PC-3 (cell line): Measurements from ENCODE around the gene RPS6KA2.

Experiments
- EZH2 ChIP-seq: fragments of 300-600 bp; sonication (generic); IDR thresholded peaks from one replicate; pipeline ENCODE4 v1.6.1; 2017; ENCODE audit warnings: antibody characterized with exemption, mild to moderate bottlenecking, low read length; ENCODE audit not compliant: unreplicated experiment
- TF ChIP-seq, protein P1 (sequence below): fragments of 300-600 bp; sonication (generic); conservative IDR thresholded peaks from 2 replicates; pipeline ENCODE4 v1.5.1; 2017; ENCODE audit warnings: antibody characterized with exemption, low read depth, mild to moderate bottlenecking, low read length

DNA sequence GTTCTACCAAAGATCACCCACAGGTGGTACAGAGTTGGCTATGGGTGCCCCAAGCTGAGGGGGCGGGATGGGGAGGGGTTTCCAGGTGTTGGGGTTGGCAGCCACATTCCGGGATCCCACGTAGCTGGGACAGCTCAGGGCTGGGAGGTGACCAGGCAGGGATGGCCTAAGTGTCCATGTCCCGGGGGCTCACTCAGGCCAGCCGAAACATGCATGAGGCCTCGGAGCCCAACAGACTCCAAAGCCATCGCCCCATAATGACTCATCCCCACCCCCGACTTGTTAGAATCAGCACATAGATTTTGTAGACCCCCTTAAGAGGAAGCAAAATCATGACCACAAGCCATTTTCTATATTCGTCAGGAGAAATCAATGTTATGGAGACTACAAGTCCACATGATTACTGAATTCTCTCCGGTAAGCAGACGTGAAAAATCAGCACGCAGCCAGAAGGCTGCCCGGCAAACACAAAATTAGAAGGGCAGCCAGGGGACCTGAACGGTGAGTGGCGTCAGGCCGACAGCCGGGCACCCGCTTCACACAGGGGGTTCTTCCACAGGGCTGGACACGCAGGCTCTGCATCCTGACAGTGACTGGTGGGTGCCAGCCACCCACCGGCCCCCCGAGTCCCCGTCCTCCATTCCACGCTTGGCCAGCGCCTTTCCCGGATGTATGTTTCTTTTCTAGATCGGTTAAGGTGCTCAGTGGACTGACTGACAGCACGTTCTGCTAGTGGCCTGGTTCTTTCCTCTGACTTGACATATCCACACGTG, 121.7 kb downstream of the RPS6KA2 start:
- TF ChIP-seq, protein P1, sequence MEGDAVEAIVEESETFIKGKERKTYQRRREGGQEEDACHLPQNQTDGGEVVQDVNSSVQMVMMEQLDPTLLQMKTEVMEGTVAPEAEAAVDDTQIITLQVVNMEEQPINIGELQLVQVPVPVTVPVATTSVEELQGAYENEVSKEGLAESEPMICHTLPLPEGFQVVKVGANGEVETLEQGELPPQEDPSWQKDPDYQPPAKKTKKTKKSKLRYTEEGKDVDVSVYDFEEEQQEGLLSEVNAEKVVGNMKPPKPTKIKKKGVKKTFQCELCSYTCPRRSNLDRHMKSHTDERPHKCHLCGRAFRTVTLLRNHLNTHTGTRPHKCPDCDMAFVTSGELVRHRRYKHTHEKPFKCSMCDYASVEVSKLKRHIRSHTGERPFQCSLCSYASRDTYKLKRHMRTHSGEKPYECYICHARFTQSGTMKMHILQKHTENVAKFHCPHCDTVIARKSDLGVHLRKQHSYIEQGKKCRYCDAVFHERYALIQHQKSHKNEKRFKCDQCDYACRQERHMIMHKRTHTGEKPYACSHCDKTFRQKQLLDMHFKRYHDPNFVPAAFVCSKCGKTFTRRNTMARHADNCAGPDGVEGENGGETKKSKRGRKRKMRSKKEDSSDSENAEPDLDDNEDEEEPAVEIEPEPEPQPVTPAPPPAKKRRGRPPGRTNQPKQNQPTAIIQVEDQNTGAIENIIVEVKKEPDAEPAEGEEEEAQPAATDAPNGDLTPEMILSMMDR: no peak
- no peak for TF ChIP-seq EZH2
